Astrocyte (in vitro differentiated cells and primary cell): ENCODE data around the gene KLHL17.

Experiments used
- CTCF ChIP-seq: IDR thresholded peaks from 2 replicates; pipeline ENCODE4 v1.5.1; 2011; ENCODE audit warnings: low read depth, mild to moderate bottlenecking, inconsistent platforms, low read length, moderate library complexity; ENCODE audit not compliant: insufficient read depth
- EZH2 ChIP-seq: IDR thresholded peaks from 2 replicates; pipeline ENCODE4 v1.6.1; 2012; ENCODE audit warnings: mild to moderate bottlenecking, low read length, inconsistent platforms; ENCODE audit not compliant: insufficient read depth

DNA sequence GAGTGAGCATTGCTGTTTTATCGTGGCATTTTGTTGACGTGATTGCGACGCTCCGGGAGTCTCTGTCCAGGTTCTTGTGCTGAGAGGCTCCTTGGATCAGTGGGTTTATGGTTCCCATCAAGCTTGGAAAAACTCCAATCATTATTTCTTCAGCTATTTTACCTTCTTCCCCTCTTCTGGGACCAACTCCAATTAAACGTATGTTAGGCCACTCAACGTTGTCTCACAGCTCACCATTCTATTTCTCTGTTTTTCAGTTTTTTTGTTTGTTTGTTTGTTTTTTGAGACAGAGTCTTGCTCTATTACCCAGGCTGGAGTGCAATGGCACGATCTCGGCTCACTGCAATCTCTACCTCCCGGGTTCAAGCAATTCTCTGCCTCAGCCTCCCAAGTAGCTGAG is 31.5 kb downstream of the KLHL17 start:
- no peak for TF ChIP-seq EZH2
- TF ChIP-seq CTCF: no peak
